Lower leg skin (tissue), 3 donors: ENCODE measurements around the gene HNRNPF.

Source experiments
- POLR2A ChIP-seq, 2 donors: fragments of 450-650 bp; IDR thresholded peaks; one replicate each; pipeline ENCODE4 v1.6.1; 2016 to 2017; ENCODE audit warnings: antibody characterized with exemption in 2 of 2, mild to moderate bottlenecking in 1 of 2, moderate library complexity in 1 of 2
- TF ChIP-seq, protein P1 (sequence below), 3 donors: fragments of 450-650 bp; IDR thresholded peaks; one replicate each; pipeline ENCODE4 v1.5.1; 2016; ENCODE audit warnings: antibody characterized with exemption in 3 of 3, mild to moderate bottlenecking in 3 of 3, moderate library complexity in 2 of 3

DNA sequence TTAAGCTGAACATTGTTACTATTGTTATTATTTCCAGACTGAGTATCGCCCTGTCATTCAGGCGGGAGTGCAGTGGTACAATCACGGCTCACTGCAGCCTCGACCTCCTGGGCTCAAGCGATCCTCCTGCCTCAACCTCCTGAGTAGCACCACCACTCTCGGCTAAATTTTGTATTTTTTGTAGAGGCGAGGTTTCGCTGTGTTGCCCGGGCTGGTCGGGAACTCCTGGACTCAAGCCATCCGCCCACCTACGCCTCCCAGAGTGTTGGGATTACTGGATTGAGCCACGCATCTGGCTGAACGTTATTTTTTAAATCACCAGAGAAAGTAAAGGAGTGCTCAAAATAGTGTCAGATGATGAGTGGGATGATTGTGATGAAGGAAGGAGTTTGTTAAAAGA is 1.4 kb upstream of the HNRNPF start:
- TF ChIP-seq, protein P1, sequence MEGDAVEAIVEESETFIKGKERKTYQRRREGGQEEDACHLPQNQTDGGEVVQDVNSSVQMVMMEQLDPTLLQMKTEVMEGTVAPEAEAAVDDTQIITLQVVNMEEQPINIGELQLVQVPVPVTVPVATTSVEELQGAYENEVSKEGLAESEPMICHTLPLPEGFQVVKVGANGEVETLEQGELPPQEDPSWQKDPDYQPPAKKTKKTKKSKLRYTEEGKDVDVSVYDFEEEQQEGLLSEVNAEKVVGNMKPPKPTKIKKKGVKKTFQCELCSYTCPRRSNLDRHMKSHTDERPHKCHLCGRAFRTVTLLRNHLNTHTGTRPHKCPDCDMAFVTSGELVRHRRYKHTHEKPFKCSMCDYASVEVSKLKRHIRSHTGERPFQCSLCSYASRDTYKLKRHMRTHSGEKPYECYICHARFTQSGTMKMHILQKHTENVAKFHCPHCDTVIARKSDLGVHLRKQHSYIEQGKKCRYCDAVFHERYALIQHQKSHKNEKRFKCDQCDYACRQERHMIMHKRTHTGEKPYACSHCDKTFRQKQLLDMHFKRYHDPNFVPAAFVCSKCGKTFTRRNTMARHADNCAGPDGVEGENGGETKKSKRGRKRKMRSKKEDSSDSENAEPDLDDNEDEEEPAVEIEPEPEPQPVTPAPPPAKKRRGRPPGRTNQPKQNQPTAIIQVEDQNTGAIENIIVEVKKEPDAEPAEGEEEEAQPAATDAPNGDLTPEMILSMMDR (IDR thresholded peaks at IDR 0.05) = no peak
- TF ChIP-seq POLR2A (IDR thresholded peaks at IDR 0.05) = no peak
